Ishikawa (cell line): ENCODE data around the gene LSM14B.

ENCODE experiments used
- CEBPB ChIP-seq: IDR thresholded peaks from 2 replicates; pipeline ENCODE4 v1.6.1; 2012
- CREB1 ChIP-seq: IDR thresholded peaks from 2 replicates; pipeline ENCODE4 v1.6.1; 2012; ENCODE audit warnings: low read depth
- EGR1 ChIP-seq: IDR thresholded peaks from 2 replicates; pipeline ENCODE4 v1.6.1; 2012
- EP300 ChIP-seq: IDR thresholded peaks from 2 replicates; pipeline ENCODE4 v1.6.1; 2012; ENCODE audit warnings: borderline replicate concordance
- FOXM1 ChIP-seq: IDR thresholded peaks from 2 replicates; pipeline ENCODE4 v1.6.1; 2012; ENCODE audit warnings: low read depth, borderline replicate concordance
- NFIC ChIP-seq: IDR thresholded peaks from 2 replicates; pipeline ENCODE4 v1.6.1; 2012
- RAD21 ChIP-seq: IDR thresholded peaks from 2 replicates; pipeline ENCODE4 v1.6.1; 2012; ENCODE audit warnings: low read depth
- REST ChIP-seq: IDR thresholded peaks from 2 replicates; pipeline ENCODE4 v1.6.1; 2012; ENCODE audit warnings: low read depth, mild to moderate bottlenecking
- TAF1 ChIP-seq: IDR thresholded peaks from 2 replicates; pipeline ENCODE4 v1.6.1; 2012; ENCODE audit warnings: low read depth, mild to moderate bottlenecking
- TCF12 ChIP-seq: IDR thresholded peaks from 2 replicates; pipeline ENCODE4 v1.6.1; 2012; ENCODE audit warnings: low read depth
- TEAD4 ChIP-seq: IDR thresholded peaks from 2 replicates; pipeline ENCODE4 v1.6.1; 2012
- USF1 ChIP-seq: IDR thresholded peaks from 2 replicates; pipeline ENCODE4 v1.6.1; 2012
- YY1 ChIP-seq: IDR thresholded peaks from 2 replicates; pipeline ENCODE4 v1.6.1; 2012; ENCODE audit warnings: low read depth
- ZBTB7A ChIP-seq: IDR thresholded peaks from 2 replicates; pipeline ENCODE4 v1.6.1; 2012; ENCODE audit warnings: low read depth
- TF ChIP-seq, protein P1 (sequence below): IDR thresholded peaks from 2 replicates; pipeline ENCODE4 v1.6.1; 2012

The LSM14B gene

GRCh38 chr20:62177307-62177706 is 55.0 kb downstream of the LSM14B start:
- TF ChIP-seq EP300 (no peak), USF1 (no peak), TCF12 (no peak)

DNA sequence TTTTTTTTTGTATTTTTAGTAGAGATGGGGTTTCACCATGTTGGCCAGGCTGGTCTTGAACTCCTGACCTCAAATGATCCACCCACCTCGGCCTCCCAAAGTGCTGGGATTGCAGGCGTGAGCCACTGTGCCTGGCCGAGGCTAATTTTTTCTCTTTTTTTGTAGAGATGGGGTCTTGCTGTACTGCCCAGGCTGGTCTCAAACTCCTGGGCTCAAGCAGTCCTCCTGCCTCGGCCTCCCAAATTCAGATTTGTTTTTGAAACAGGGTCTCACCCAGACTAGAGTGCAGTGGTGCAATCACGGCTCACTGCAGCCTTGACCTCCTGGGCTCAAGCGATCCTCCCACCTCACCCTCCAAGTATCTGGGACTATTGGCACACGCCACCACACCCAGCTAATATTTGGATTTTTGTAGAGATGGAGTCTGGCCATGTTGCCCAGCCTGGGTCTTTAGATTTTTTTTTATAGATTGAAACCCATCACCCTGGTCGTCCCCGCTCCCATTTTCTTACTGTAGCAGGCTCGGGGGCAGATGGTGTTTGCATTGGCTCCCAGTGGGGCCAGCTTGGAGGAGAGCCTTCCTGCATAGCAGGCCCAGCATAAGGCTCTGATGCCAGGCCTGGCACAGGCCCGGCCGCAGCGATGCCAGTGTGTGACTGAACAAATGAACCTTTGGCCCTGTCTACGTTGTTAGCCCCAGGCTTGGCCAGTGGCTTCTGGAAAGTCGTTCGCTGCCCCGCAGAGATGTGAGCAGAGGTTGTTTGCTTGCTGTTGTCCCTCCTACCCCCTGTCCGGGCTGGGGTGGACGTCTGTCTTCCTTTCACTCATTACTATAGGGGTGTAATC is 56.3 kb downstream of the LSM14B start:
- TF ChIP-seq YY1 (no peak), REST (no peak), CREB1 (no peak), RAD21 (no peak), EGR1 (no peak), NFIC (no peak), EP300 (no peak), TCF12 (no peak), TAF1 (no peak), USF1 (no peak), FOXM1 (no peak), ZBTB7A (no peak), CEBPB (no peak), TEAD4 (no peak)
- TF ChIP-seq, protein P1, sequence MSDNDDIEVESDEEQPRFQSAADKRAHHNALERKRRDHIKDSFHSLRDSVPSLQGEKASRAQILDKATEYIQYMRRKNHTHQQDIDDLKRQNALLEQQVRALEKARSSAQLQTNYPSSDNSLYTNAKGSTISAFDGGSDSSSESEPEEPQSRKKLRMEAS: no peak

GRCh38 chr20:62179162-62179504 is 56.9 kb downstream of the LSM14B start:
- no peak for TF ChIP-seq NFIC
- TF ChIP-seq TCF12: no peak
- TF ChIP-seq, protein P1: no peak
- TF ChIP-seq CEBPB: no peak
- no peak for TF ChIP-seq EGR1
- TF ChIP-seq EP300: no peak
- TF ChIP-seq RAD21: no peak
- no peak for TF ChIP-seq REST
- TF ChIP-seq FOXM1: no peak
- no peak for TF ChIP-seq TAF1
- no peak for TF ChIP-seq USF1
- TF ChIP-seq TEAD4: no peak
- TF ChIP-seq CREB1: no peak
- no peak for TF ChIP-seq ZBTB7A
- no peak for TF ChIP-seq YY1

DNA sequence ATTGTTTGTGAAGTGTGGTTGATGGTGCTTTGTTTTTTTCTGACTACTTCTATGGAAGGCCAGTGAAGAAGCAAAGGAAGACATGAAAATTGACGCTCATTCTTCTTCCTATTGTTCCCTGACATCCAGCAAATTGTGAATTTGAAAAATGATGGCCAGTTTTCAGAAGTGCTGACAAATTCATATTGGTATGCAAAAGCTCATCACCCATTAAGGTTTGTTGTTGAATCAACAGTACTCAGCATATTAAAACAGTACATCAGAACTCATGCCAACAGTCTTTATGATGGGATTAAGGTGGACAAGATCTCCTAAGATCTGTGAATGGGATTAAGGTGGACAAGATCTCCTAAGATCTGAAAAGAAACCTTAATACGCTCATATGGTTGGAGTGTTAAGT is 59.5 kb downstream of the LSM14B start:
- TF ChIP-seq TCF12: no peak
- no peak for TF ChIP-seq CEBPB
- no peak for TF ChIP-seq EP300
- no peak for TF ChIP-seq NFIC
- TF ChIP-seq CREB1: no peak
- TF ChIP-seq YY1: no peak
- no peak for TF ChIP-seq REST
- no peak for TF ChIP-seq EGR1
- no peak for TF ChIP-seq RAD21
